Mesenchymal stem cell (in vitro differentiated cells and primary cell): ENCODE results near the gene ITLN1.

ENCODE experiments used
- DNase-seq: peaks from one replicate; pipeline ENCODE4 v3.0.0-alpha.2; 2013
- H2AFZ ChIP-seq: one replicate; pipeline ENCODE4 v1.6.1; 2013; ENCODE audit warnings: low read depth, mild to moderate bottlenecking, control low read depth, inconsistent platforms, low read length, moderate library complexity
- H2AK5ac ChIP-seq: 2 replicates; pipeline ENCODE4 v1.6.1; 2013; ENCODE audit warnings: low read length, moderate library complexity, mild to moderate bottlenecking, inconsistent platforms; ENCODE audit not compliant: severe bottlenecking
- H2BK120ac ChIP-seq: one replicate; pipeline ENCODE4 v1.6.1; 2013; ENCODE audit warnings: low read depth, mild to moderate bottlenecking, inconsistent platforms, low read length, moderate library complexity
- H2BK12ac ChIP-seq, 2 experiments: one replicate each; pipeline ENCODE4 v1.6.1; 2013; ENCODE audit warnings: inconsistent platforms in 2 of 2, low read length in 2 of 2, mild to moderate bottlenecking in 2 of 2, moderate library complexity in 2 of 2, control low read depth in 1 of 2
- H2BK15ac ChIP-seq: one replicate; pipeline ENCODE4 v1.6.1; 2013; ENCODE audit warnings: mild to moderate bottlenecking, low read depth, inconsistent platforms; ENCODE audit not compliant: poor library complexity, severe bottlenecking
- H2BK5ac ChIP-seq: 2 replicates; pipeline ENCODE4 v1.6.1; 2013; ENCODE audit warnings: low read depth, mild to moderate bottlenecking, low read length, control low read depth, inconsistent platforms; ENCODE audit not compliant: poor library complexity, severe bottlenecking
- H3K14ac ChIP-seq, 2 experiments: one replicate each; pipeline ENCODE4 v1.6.1; 2013; ENCODE audit warnings: inconsistent platforms in 2 of 2, low read length in 2 of 2, control low read depth in 1 of 2, mild to moderate bottlenecking in 1 of 2, moderate library complexity in 1 of 2
- H3K18ac ChIP-seq, 2 experiments: one replicate each; pipeline ENCODE4 v1.6.1; 2013; ENCODE audit warnings: inconsistent platforms in 2 of 2, low read length in 2 of 2, control low read depth in 1 of 2, low read depth in 1 of 2, mild to moderate bottlenecking in 1 of 2
- H3K23ac ChIP-seq, 2 experiments: one replicate each; pipeline ENCODE4 v1.6.1; 2013; ENCODE audit warnings: inconsistent platforms in 2 of 2, low read length in 2 of 2, mild to moderate bottlenecking in 2 of 2, moderate library complexity in 2 of 2, control low read depth in 1 of 2
- H3K27ac ChIP-seq: 2 replicates; pipeline ENCODE4 v1.5.1; 2013; ENCODE audit warnings: mild to moderate bottlenecking, moderate library complexity, low read length, control low read depth, inconsistent platforms; ENCODE audit not compliant: poor library complexity, severe bottlenecking
- H3K27me3 ChIP-seq, 2 experiments: 2 replicates each; pipeline versions ENCODE4 v1.6.1 to v1.7.0; 2013; ENCODE audit warnings: low read length in 2 of 2, mild to moderate bottlenecking in 2 of 2, moderate library complexity in 2 of 2, control low read depth in 1 of 2, inconsistent platforms in 1 of 2; ENCODE audit not compliant: control insufficient read depth in 1 of 2, insufficient read depth in 1 of 2
- H3K36me3 ChIP-seq, 2 experiments: 2 replicates each; pipeline versions ENCODE4 v1.6.1 to v1.7.0; 2013; ENCODE audit warnings: low read length in 2 of 2, control low read depth in 1 of 2, inconsistent platforms in 1 of 2, low read depth in 1 of 2, mild to moderate bottlenecking in 1 of 2; ENCODE audit not compliant: insufficient read depth in 2 of 2, control insufficient read depth in 1 of 2
- H3K4ac ChIP-seq, 2 experiments: one replicate each; pipeline ENCODE4 v1.6.1; 2013; ENCODE audit warnings: inconsistent platforms in 2 of 2, low read length in 2 of 2, mild to moderate bottlenecking in 2 of 2, moderate library complexity in 2 of 2, control low read depth in 1 of 2, low read depth in 1 of 2
- H3K4me1 ChIP-seq: 2 replicates; pipeline ENCODE4 v1.6.1; 2013; ENCODE audit warnings: low read depth, low read length, control low read depth; ENCODE audit not compliant: control insufficient read depth, insufficient read depth
- H3K4me2 ChIP-seq: 2 replicates; pipeline ENCODE4 v1.6.1; 2013; ENCODE audit warnings: low read length, mild to moderate bottlenecking, inconsistent platforms; ENCODE audit not compliant: poor library complexity, severe bottlenecking
- H3K4me3 ChIP-seq, 2 experiments: 2 replicates each; pipeline versions ENCODE4 v1.5.1 to v1.7.0; 2013; ENCODE audit warnings: low read length in 2 of 2, mild to moderate bottlenecking in 2 of 2, control low read depth in 1 of 2, low read depth in 1 of 2; ENCODE audit not compliant: insufficient read depth in 1 of 2
- H3K79me1 ChIP-seq: replicated peaks from 2 replicates; pipeline ENCODE4 v1.6.1; 2013; ENCODE audit warnings: mild to moderate bottlenecking, control low read depth, low read length, inconsistent platforms; ENCODE audit not compliant: poor library complexity, severe bottlenecking
- H3K9ac ChIP-seq: 2 replicates; pipeline ENCODE4 v1.7.0; 2013; ENCODE audit warnings: mild to moderate bottlenecking, low read length, moderate library complexity
- H3K9me3 ChIP-seq: 2 replicates; pipeline ENCODE4 v1.7.0; 2013; ENCODE audit warnings: mild to moderate bottlenecking, low read length; ENCODE audit not compliant: control insufficient read depth
- H4K8ac ChIP-seq: one replicate; pipeline ENCODE4 v1.6.1; 2013; ENCODE audit warnings: inconsistent platforms, mild to moderate bottlenecking, low read length, moderate library complexity
- H4K91ac ChIP-seq: one replicate; pipeline ENCODE4 v1.6.1; 2013; ENCODE audit warnings: mild to moderate bottlenecking, low read length, inconsistent platforms
- WGBS: methylation state at CpG from one replicate; pipeline ENCODE4 v1.1.7; 2013; ENCODE audit warnings: mixed read lengths; 5-methylcytosine and 5-hydroxymethylcytosine counted together

The ITLN1 gene

DNA sequence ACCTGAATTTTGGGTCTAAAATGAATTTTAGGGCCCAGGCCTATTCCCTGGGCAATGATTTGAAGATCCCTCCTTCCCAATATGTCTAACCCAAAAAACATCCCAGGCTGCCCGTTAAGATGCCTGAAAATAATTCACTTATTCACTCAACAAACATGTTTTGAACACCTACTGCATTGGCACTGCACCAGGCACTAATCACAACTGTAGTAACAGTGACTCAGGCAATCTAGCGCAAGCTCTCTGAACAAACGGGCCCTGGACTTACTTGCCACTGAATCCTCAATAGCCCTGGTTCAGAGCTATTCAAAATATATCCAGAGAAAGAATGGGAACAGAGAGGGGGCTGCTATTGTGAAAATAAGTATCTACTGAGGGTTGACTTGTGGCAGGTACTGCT, 26.5 kb downstream of the ITLN1 start:
- H3K18ac ChIP-seq, result no peak overlapping the region
- 45% methylated on average over 1 of the region's 3 CpGs for WGBS
- H3K4me2 ChIP-seq, result no peak overlapping the region
- no peaks in the 10 kb centered on the region for H3K36me3 ChIP-seq
- H3K23ac ChIP-seq, result no peak overlapping the region
- H3K14ac ChIP-seq, result no peak overlapping the region
- H2BK5ac ChIP-seq, result no peak overlapping the region
- no peak overlapping the region for H3K27ac ChIP-seq
- H3K4me3 ChIP-seq, result no peak overlapping the region
- no peak overlapping the region for H3K9ac ChIP-seq
- H2AK5ac ChIP-seq, result no peak overlapping the region
- H2BK15ac ChIP-seq, result no peak overlapping the region
- no peaks in the 10 kb centered on the region for H3K9me3 ChIP-seq
- no peak overlapping the region for H2BK120ac ChIP-seq
- no peak overlapping the region for H2AFZ ChIP-seq
- H3K4ac ChIP-seq, result no peak overlapping the region
- no peaks in the 10 kb centered on the region for H3K79me1 ChIP-seq
- H3K27me3 ChIP-seq, result peaks cover 0 to 6% of the 10 kb centered on the region in 2 experiments
- no peak overlapping the region for H4K91ac ChIP-seq
- H2BK12ac ChIP-seq, result no peak overlapping the region
- H3K4me1 ChIP-seq, result no peaks in the 10 kb centered on the region
- DNase-seq, result no peak
- no peak overlapping the region for H4K8ac ChIP-seq

DNA sequence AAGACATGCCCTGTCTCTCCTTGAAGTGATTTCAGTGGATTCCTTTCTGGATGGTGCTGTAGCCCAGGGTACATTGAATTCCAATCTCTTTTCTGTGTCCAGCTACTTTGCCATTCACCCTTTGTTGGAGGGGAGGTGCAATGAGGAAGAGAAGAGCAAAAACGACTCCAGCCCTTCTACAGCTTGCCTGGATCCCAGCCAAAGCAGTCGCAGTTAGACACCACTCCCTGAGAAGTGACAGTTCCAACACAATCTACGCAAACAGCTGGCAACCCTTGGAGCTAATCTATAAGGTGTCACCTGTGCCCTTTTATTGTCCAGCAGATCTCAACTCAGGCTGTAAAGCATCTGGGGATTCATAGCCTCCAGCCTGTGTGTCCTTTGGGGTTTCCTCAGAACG, 26.9 kb downstream of the ITLN1 start:
- Histone ChIP-seq H2AFZ (no peak overlapping the region), H2AK5ac (no peak overlapping the region), H3K27ac (no peak overlapping the region), H3K27me3 (peaks cover 0 to 6% of the 10 kb centered on the region in 2 experiments), H4K91ac (no peak overlapping the region), H4K8ac (no peak overlapping the region), H3K18ac (no peak overlapping the region), H3K14ac (no peak overlapping the region), H3K23ac (no peak overlapping the region), H3K4ac (no peak overlapping the region), H3K4me1 (no peaks in the 10 kb centered on the region), H3K4me2 (no peak overlapping the region), H3K36me3 (no peaks in the 10 kb centered on the region), H3K9me3 (no peaks in the 10 kb centered on the region), H3K79me1 (no peaks in the 10 kb centered on the region), H3K4me3 (no peak overlapping the region), H3K9ac (no peak overlapping the region), H2BK5ac (no peak overlapping the region), H2BK120ac (no peak overlapping the region), H2BK15ac (no peak overlapping the region), H2BK12ac (no peak overlapping the region)
- DNase-seq, result no peak
- WGBS, result 52% methylated on average over 4 of the region's 4 CpGs

DNA sequence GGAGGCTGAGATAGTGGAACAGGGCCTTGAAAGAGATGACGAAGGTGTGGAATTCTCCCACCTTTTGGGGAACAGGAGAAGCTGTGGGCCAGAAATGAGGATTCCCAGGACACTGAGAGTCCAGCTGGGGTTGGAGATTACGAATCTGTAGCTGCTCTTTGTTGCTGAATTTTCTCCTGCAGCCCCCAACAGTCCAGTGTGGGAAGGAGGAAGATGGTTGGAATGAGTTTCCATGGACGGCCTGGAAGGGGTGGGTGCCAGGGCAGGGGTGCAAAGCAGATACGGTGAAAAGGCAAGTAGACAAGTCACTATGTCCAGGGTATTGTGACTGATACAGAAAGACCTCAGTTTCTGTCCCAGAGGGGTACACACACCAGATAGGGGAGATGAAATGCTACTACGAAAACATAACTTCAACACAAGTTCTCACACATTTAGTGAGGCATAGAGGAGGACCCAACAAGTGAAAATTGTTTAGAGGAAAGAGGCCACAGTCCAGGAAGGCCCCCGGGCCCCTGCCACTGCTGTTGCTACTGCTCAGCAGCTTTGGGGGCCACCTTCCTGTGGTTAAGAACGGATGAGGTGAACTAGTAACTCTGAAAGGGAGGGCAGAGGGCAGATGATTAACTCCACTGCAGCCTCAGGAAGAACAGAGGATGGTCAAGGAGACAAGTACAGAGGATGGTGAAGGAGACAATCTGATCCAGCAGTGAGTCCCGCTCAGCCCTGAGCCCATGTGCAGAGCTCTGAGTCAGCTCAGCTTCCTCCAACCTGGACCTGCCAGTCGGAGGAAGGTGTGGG, 29.6 kb downstream of the ITLN1 start:
- no peaks in the 10 kb centered on the region for H3K36me3 ChIP-seq
- no peak overlapping the region for H2BK12ac ChIP-seq
- no peak overlapping the region for H3K23ac ChIP-seq
- no peak overlapping the region for H2AK5ac ChIP-seq
- H3K27ac ChIP-seq, result no peak overlapping the region
- H3K9me3 ChIP-seq, result peaks cover 5% of the 10 kb centered on the region
- no peaks in the 10 kb centered on the region for H3K79me1 ChIP-seq
- H3K4me2 ChIP-seq, result no peak overlapping the region
- no peak overlapping the region for H2BK120ac ChIP-seq
- peak overlapping the region; percentile 46 for H4K91ac ChIP-seq
- H3K18ac ChIP-seq, result no peak overlapping the region
- H3K4ac ChIP-seq, result no peak overlapping the region
- H3K14ac ChIP-seq, result peak overlapping the region in 1 of 2 experiments; percentile 14
- H2BK5ac ChIP-seq, result no peak overlapping the region
- no peak overlapping the region for H3K4me3 ChIP-seq
- H3K27me3 ChIP-seq, result no peaks in the 10 kb centered on the region
- H3K9ac ChIP-seq, result no peak overlapping the region
- H2BK15ac ChIP-seq, result no peak overlapping the region
- H3K4me1 ChIP-seq, result no peaks in the 10 kb centered on the region
- no peak for DNase-seq
- no peak overlapping the region for H4K8ac ChIP-seq
- H2AFZ ChIP-seq, result no peak overlapping the region
- whole genome bisulfite sequencing, result 66% methylated on average over 7 of the region's 9 CpGs

DNA sequence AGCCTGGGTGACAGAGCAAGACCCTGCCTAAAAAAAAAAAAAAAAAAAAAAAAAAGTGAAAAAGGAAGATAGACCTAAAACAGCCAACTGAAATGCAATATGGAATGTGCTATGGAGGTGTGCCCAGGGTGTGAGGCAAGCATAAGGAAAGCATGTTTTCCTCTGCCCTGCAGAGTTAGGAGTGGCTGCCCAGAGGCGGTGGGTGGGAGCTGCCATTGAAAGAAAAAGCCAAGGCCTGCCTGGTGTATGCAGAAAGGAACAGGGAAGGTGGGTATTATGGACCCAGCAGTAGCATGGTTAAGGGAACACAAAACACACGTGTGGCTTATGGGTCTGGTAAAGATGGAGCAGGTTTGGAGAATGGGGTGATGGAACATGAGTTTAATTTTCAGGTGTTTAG, 31.2 kb downstream of the ITLN1 start:
- Histone ChIP-seq H2BK120ac (no peak overlapping the region), H3K4me1 (no peaks in the 10 kb centered on the region), H3K18ac (no peak overlapping the region), H3K4me3 (no peak overlapping the region), H4K8ac (no peak overlapping the region), H3K4me2 (no peak overlapping the region), H3K27me3 (no peaks in the 10 kb centered on the region), H3K9ac (no peak overlapping the region), H3K4ac (no peak overlapping the region), H2AFZ (no peak overlapping the region), H3K36me3 (no peaks in the 10 kb centered on the region), H4K91ac (no peak overlapping the region), H3K27ac (no peak overlapping the region), H2BK12ac (no peak overlapping the region), H2AK5ac (no peak overlapping the region), H3K79me1 (no peaks in the 10 kb centered on the region), H3K14ac (no peak overlapping the region), H2BK15ac (no peak overlapping the region), H3K23ac (no peak overlapping the region), H3K9me3 (peaks cover 5% of the 10 kb centered on the region), H2BK5ac (no peak overlapping the region)
- DNase-seq, result no peak
- WGBS, result 81% methylated on average over 2 of the region's 2 CpGs
